ENCODE measurements around the gene CD99. TPM values are rescaled to one million over a fixed set of nuclear protein-coding genes. Genes with fewer than 3 reads are reported as not detected.
"Not testable (repeated sequence)": the region's sequence is repeated elsewhere in the genome, so short reads cannot be mapped to it uniquely, and the experiment has no call there.

Gene CD99
- total RNA-seq, 4 donors from 2014 or later = 110 to 207 (median 133) TPM

GRCh38 chrX:2670978-2671377 lies 20.1 kb upstream of the CD99 start:
- Histone ChIP-seq H3K9me3 (no peaks in the 10 kb centered on the region), H3K27me3 (no peaks in the 10 kb centered on the region), H3K4me3 (no peak overlapping the region), H3K27ac (no peak overlapping the region), H3K4me1 (no peaks in the 10 kb centered on the region), H3K36me3 (no peaks in the 10 kb centered on the region)
- in situ Hi-C loops (cut with MboI; ENCODE audit: low sequenced_read_pairs in 4 of 4) (loop anchor here in 1 of 4 donors (25.0 kb wide), 1 partner anchor 141 kb away; no protein-coding TSS in a partner anchor), intact Hi-C loops (cut with DNase I; ENCODE audit: low total_unique reads) (no loop called here)
- ATAC-seq (no peak), DNase-seq (no peak)
- TF ChIP-seq CTCF (IDR thresholded peaks at IDR 0.05 in 4 of 5, conservative IDR thresholded peaks at IDR 0.05 in 1 of 5) = no peak
- no peak for TF ChIP-seq POLR2A (IDR thresholded peaks at IDR 0.05)

GRCh38 chrX:2672084-2672483 lies 19.0 kb upstream of the CD99 start:
- TF ChIP-seq CTCF (IDR thresholded peaks at IDR 0.05 in 4 of 5, conservative IDR thresholded peaks at IDR 0.05 in 1 of 5) (no peak), POLR2A (IDR thresholded peaks at IDR 0.05) (no peak)
- ATAC-seq (no peak), DNase-seq (no peak)
- Histone ChIP-seq H3K27ac (no peak overlapping the region), H3K36me3 (no peaks in the 10 kb centered on the region), H3K4me1 (peaks cover 0 to 4% of the 10 kb centered on the region in 2 donors), H3K4me3 (no peak overlapping the region), H3K27me3 (no peaks in the 10 kb centered on the region), H3K9me3 (no peaks in the 10 kb centered on the region)
- intact Hi-C loops (cut with DNase I; ENCODE audit: low total_unique reads) (no loop called here), in situ Hi-C loops (cut with MboI; ENCODE audit: low sequenced_read_pairs in 4 of 4) (loop anchor here in 1 of 4 donors (25.0 kb wide), 1 partner anchor 140 kb away; no protein-coding TSS in a partner anchor)

- in situ Hi-C loops (cut with MboI; ENCODE audit: low sequenced_read_pairs in 4 of 4) (loop anchor here in 1 of 4 donors (25.0 kb wide), 1 partner anchor 139 kb away; no protein-coding TSS in a partner anchor), intact Hi-C loops (cut with DNase I; ENCODE audit: low total_unique reads) (no loop called here)
- no peaks in the 10 kb centered on the region for H3K27me3 ChIP-seq
- DNase-seq (no peak), ATAC-seq (no peak)
- H3K27ac ChIP-seq = no peak overlapping the region
- peaks cover 4 to 12% of the 10 kb centered on the region in 2 donors for H3K4me1 ChIP-seq
- H3K4me3 ChIP-seq = no peak overlapping the region
- H3K9me3 ChIP-seq = no peaks in the 10 kb centered on the region
- H3K36me3 ChIP-seq = no peaks in the 10 kb centered on the region
- TF ChIP-seq CTCF (IDR thresholded peaks at IDR 0.05 in 4 of 5, conservative IDR thresholded peaks at IDR 0.05 in 1 of 5) (no peak), POLR2A (IDR thresholded peaks at IDR 0.05) (no peak)
Measured at GRCh38 chrX:2673611-2674010, 17.5 kb upstream of the CD99 start.

GRCh38 chrX:2675657-2676200 lies 15.4 kb upstream of the CD99 start:
- DNase-seq; H3K27me3 ChIP-seq; ATAC-seq; H3K4me3 ChIP-seq; H3K27ac ChIP-seq; intact Hi-C loops (cut with DNase I; ENCODE audit: low total_unique reads); in situ Hi-C loops (cut with MboI; ENCODE audit: low sequenced_read_pairs in 4 of 4); H3K9me3 ChIP-seq; H3K36me3 ChIP-seq: not testable (repeated sequence)
- H3K4me1 ChIP-seq = peaks cover 4 to 12% of the 10 kb centered on the region in 2 donors

GRCh38 chrX:2676794-2677675 lies 14.1 kb upstream of the CD99 start:
- no peak for DNase-seq
- Histone ChIP-seq H3K27ac (peak overlapping the region in 2 of 4 donors; percentile 9 to 60), H3K36me3 (no peaks in the 10 kb centered on the region), H3K4me3 (peak overlapping the region in 1 of 4 donors; percentile 19), H3K4me1 (peaks cover 4 to 12% of the 10 kb centered on the region in 2 donors), H3K9me3 (no peaks in the 10 kb centered on the region), H3K27me3 (no peaks in the 10 kb centered on the region)
- in situ Hi-C loops (cut with MboI; ENCODE audit: low sequenced_read_pairs in 4 of 4) = no loop called here
- TF ChIP-seq CTCF (IDR thresholded peaks at IDR 0.05 in 4 of 5, conservative IDR thresholded peaks at IDR 0.05 in 1 of 5) = no peak
- no peak for TF ChIP-seq POLR2A (IDR thresholded peaks at IDR 0.05)
- no peak for ATAC-seq
- intact Hi-C loops (cut with DNase I; ENCODE audit: low total_unique reads) = no loop called here

Data from gastrocnemius medialis (tissue), 4 donors.